DOHH2 (cell line): ENCODE measurements around the gene STRN.
"Not testable (repeated sequence)": the region's sequence is repeated elsewhere in the genome, so short reads cannot be mapped to it uniquely, and the experiment has no call there.

Experiments used
- H3F3A ChIP-seq: fragments of 200-600 bp; sonication (generic), shearing (Covaris generic); 2 replicates; pipeline ENCODE4 v1.6.0; 2016; ENCODE audit warnings: antibody characterized with exemption, mild to moderate bottlenecking; ENCODE audit not compliant: control insufficient read depth, insufficient read depth
- H3K27ac ChIP-seq: fragments of 200-600 bp; sonication (generic); 2 replicates; pipeline ENCODE4 v1.5.1; 2014; ENCODE audit warnings: low read depth, mild to moderate bottlenecking, low read length, moderate library complexity
- H3K27me3 ChIP-seq: fragments of 200-600 bp; sonication (generic); 2 replicates; pipeline ENCODE4 v1.6.1; 2014; ENCODE audit warnings: mild to moderate bottlenecking, low read length, mixed read lengths; ENCODE audit not compliant: control insufficient read depth
- H3K36me3 ChIP-seq: fragments of 200-600 bp; sonication (generic); 2 replicates; pipeline ENCODE4 v1.6.1; 2014; ENCODE audit warnings: mild to moderate bottlenecking, low read length, moderate library complexity, mixed read lengths; ENCODE audit not compliant: control insufficient read depth
- H3K4me1 ChIP-seq: fragments of 200-600 bp; sonication (generic); 2 replicates; pipeline ENCODE4 v1.6.1; 2014; ENCODE audit warnings: mild to moderate bottlenecking, low read length, mixed read lengths; ENCODE audit not compliant: control insufficient read depth
- H3K4me2 ChIP-seq: fragments of 200-600 bp; sonication (generic); 2 replicates; pipeline ENCODE4 v1.6.0; 2014; ENCODE audit warnings: mild to moderate bottlenecking, low read length, moderate library complexity
- H3K4me3 ChIP-seq: fragments of 200-600 bp; sonication (generic); 2 replicates; pipeline ENCODE4 v1.5.1; 2014; ENCODE audit warnings: mild to moderate bottlenecking, low read length, mixed read lengths
- H3K79me2 ChIP-seq: fragments of 200-600 bp; sonication (generic); 2 replicates; pipeline ENCODE4 v1.6.1; 2014; ENCODE audit warnings: mild to moderate bottlenecking, low read length, mixed read lengths; ENCODE audit not compliant: control insufficient read depth
- H3K9me2 ChIP-seq: fragments of 200-600 bp; sonication (generic); replicated peaks from 2 replicates; pipeline ENCODE4 v1.6.1; 2014; ENCODE audit warnings: mild to moderate bottlenecking, low read length, mixed read lengths; ENCODE audit not compliant: control insufficient read depth
- H3K9me3 ChIP-seq: fragments of 200-600 bp; sonication (generic); 2 replicates; pipeline ENCODE4 v1.6.1; 2014; ENCODE audit warnings: antibody characterized with exemption, low read length, mixed read lengths; ENCODE audit not compliant: control insufficient read depth, insufficient read depth
- H4K20me1 ChIP-seq: fragments of 200-600 bp; sonication (generic); 2 replicates; pipeline ENCODE4 v1.6.0; 2014; ENCODE audit warnings: low read depth, mild to moderate bottlenecking, antibody characterized with exemption, low read length, moderate library complexity; ENCODE audit not compliant: control insufficient read depth, insufficient read depth
- CTCF ChIP-seq: fragments of 200-600 bp; sonication (generic); IDR thresholded peaks from one replicate; pipeline ENCODE4 v1.5.1; 2014; ENCODE audit warnings: antibody characterized with exemption, mild to moderate bottlenecking, low read depth, low read length; ENCODE audit not compliant: poor library complexity, severe bottlenecking
- EZH2phosphoT487 ChIP-seq: fragments of 200-600 bp; sonication (generic); IDR thresholded peaks from 2 replicates; pipeline ENCODE4 v1.6.1; 2017; ENCODE audit warnings: borderline replicate concordance, mild to moderate bottlenecking, antibody characterized with exemption, low read length, moderate library complexity, mixed read lengths

Gene STRN

GRCh38 chr2:36892805-36893204 lies 73.5 kb downstream of the STRN start:
- no peaks in the 10 kb centered on the region for H4K20me1 ChIP-seq
- H3K27me3 ChIP-seq, result no peaks in the 10 kb centered on the region
- TF ChIP-seq EZH2phosphoT487 (no peak), CTCF (no peak)
- H3K4me2 ChIP-seq, result no peak overlapping the region
- H3F3A ChIP-seq, result no peaks in the 10 kb centered on the region
- no peaks in the 10 kb centered on the region for H3K4me1 ChIP-seq
- H3K9me2 ChIP-seq, result no peaks in the 10 kb centered on the region
- H3K9me3 ChIP-seq, result no peaks in the 10 kb centered on the region
- no peaks in the 10 kb centered on the region for H3K79me2 ChIP-seq
- H3K4me3 ChIP-seq, result no peak overlapping the region
- no peak overlapping the region for H3K27ac ChIP-seq
- peaks cover 6% of the 10 kb centered on the region for H3K36me3 ChIP-seq

- no peak overlapping the region for H3K27ac ChIP-seq
Observed at GRCh38 chr2:36889795-36890194, 76.5 kb downstream of the STRN start.

GRCh38 chr2:36887095-36887494 lies 79.2 kb downstream of the STRN start:
- not testable (repeated sequence) for H3K9me3 ChIP-seq, H3K27me3 ChIP-seq, H3K79me2 ChIP-seq, H3K4me3 ChIP-seq, H4K20me1 ChIP-seq, H3K9me2 ChIP-seq, H3F3A ChIP-seq, H3K27ac ChIP-seq, H3K4me2 ChIP-seq, H3K4me1 ChIP-seq
- peaks cover 16% of the 10 kb centered on the region for H3K36me3 ChIP-seq

More at GRCh38 chr2:36889795-36890194, 76.5 kb downstream of the STRN start:
- no peaks in the 10 kb centered on the region for H3K4me1 ChIP-seq
- no peaks in the 10 kb centered on the region for H3K27me3 ChIP-seq
- H3K9me2 ChIP-seq, result no peaks in the 10 kb centered on the region
- H3K36me3 ChIP-seq, result peaks cover 8% of the 10 kb centered on the region
- TF ChIP-seq CTCF, result no peak
- TF ChIP-seq EZH2phosphoT487, result no peak
- no peaks in the 10 kb centered on the region for H3K79me2 ChIP-seq
- no peaks in the 10 kb centered on the region for H3K9me3 ChIP-seq
- H3F3A ChIP-seq, result no peaks in the 10 kb centered on the region
- no peaks in the 10 kb centered on the region for H4K20me1 ChIP-seq
- no peak overlapping the region for H3K4me3 ChIP-seq
- no peak overlapping the region for H3K4me2 ChIP-seq

DNA sequence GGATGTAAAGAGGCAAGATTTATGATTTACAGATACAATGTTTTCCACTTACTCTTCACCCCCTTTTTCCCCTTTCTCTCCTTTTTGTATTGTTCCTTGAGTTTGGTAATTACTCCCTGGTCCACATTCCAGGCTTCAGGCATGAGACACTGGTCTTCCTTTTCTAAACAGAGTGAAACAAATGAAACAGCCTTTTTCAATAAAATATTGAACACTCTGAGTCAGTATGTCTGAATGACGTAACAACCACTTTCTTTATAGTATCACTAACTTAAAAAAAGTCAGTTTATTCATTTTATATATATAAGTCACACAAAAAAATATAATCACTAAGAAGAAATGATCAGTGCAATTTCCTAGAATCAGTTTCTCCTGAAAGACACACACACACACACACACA lies 79.7 kb downstream of the STRN start:
- H3K9me2 ChIP-seq, result no peaks in the 10 kb centered on the region
- H3F3A ChIP-seq, result no peaks in the 10 kb centered on the region
- H3K36me3 ChIP-seq, result peaks cover 15% of the 10 kb centered on the region
- H3K27me3 ChIP-seq, result no peaks in the 10 kb centered on the region
- no peak overlapping the region for H3K27ac ChIP-seq
- H4K20me1 ChIP-seq, result no peaks in the 10 kb centered on the region
- no peak overlapping the region for H3K4me3 ChIP-seq
- no peaks in the 10 kb centered on the region for H3K79me2 ChIP-seq
- H3K9me3 ChIP-seq, result no peaks in the 10 kb centered on the region
- no peak overlapping the region for H3K4me2 ChIP-seq
- TF ChIP-seq EZH2phosphoT487 (no peak), CTCF (no peak)
- no peaks in the 10 kb centered on the region for H3K4me1 ChIP-seq
